T-cell (primary cell): Measurements from ENCODE around the gene RGS3. TPM values are rescaled to one million over a fixed set of nuclear protein-coding genes. Genes with fewer than 3 reads are reported as not detected.

Source experiments
- ATAC-seq, 4 experiments: fragments of 200-7000 bp in 3 of 4; fragments of 150-1000 bp in 1 of 4; cut with Tn5 transposase; replicated peaks in 1 of 4; 1 replicate in 3 of 4; 2 replicates in 1 of 4; pipeline ENCODE4 v1.10.0; 2021; ENCODE audit warnings: moderate library complexity in 3 of 4, mild to moderate bottlenecking in 2 of 4, moderate number of reproducible peaks in 1 of 4
- CTCF ChIA-PET, 2 donors: fragments of 300-600 bp; sonication (Branson Sonifier 250); formaldehyde crosslinking; loops; one replicate each; lab custom pipeline; 2022; ENCODE audit warnings: antibody characterized with exemption in 2 of 2; lab: Charles Lee
- POLR2A ChIA-PET, 2 donors: fragments of 300-600 bp; sonication (Branson Sonifier 250); formaldehyde crosslinking; loops; one replicate each; lab custom pipeline; 2022; ENCODE audit warnings: antibody characterized with exemption in 2 of 2; lab: Charles Lee
- DNase-seq, 35 experiments: peaks; one replicate each; pipeline versions ENCODE4 v3.0.0 to v3.0.0-alpha.2; 2013 to 2023
- H3K27ac ChIP-seq: one replicate; pipeline ENCODE4 v1.5.1; 2013; ENCODE audit warnings: low read length
- H3K27me3 ChIP-seq, 2 experiments: replicated peaks in 1 of 2; 1 replicate in 1 of 2; 2 replicates in 1 of 2; pipeline versions ENCODE4 v1.6.1 to v1.7.0; 2013; ENCODE audit warnings: low read length in 1 of 2, mixed read lengths in 1 of 2; ENCODE audit not compliant: control insufficient read depth in 2 of 2, insufficient read depth in 2 of 2; ENCODE audit errors: extremely low read depth in 1 of 2
- H3K36me3 ChIP-seq, 2 donors: 1 replicate in 1 of 2; 2 replicates in 1 of 2; pipeline versions ENCODE4 v1.6.1 to v1.7.0; 2013; ENCODE audit warnings: low read length in 1 of 2; ENCODE audit not compliant: control insufficient read depth in 2 of 2, insufficient read depth in 1 of 2; ENCODE audit errors: extremely low read depth in 1 of 2
- H3K4me1 ChIP-seq, 2 experiments: 1 replicate in 1 of 2; 2 replicates in 1 of 2; pipeline versions ENCODE4 v1.6.1 to v1.7.0; 2013; ENCODE audit warnings: low read length in 2 of 2, mixed read lengths in 1 of 2; ENCODE audit not compliant: insufficient read depth in 2 of 2, control insufficient read depth in 1 of 2; ENCODE audit errors: extremely low read depth in 1 of 2
- H3K4me3 ChIP-seq, 2 donors: 1 replicate in 1 of 2; 2 replicates in 1 of 2; pipeline versions ENCODE4 v1.5.1 to v1.7.0; 2013; ENCODE audit warnings: mild to moderate bottlenecking in 2 of 2, low read length in 1 of 2, moderate library complexity in 1 of 2; ENCODE audit not compliant: control insufficient read depth in 1 of 2; ENCODE audit errors: extremely low read depth in 1 of 2
- H3K9me3 ChIP-seq: 2 replicates; pipeline ENCODE4 v1.7.0; 2013
- H3K27ac Mint-ChIP-seq, 2 donors: one replicate each; pipeline ENCODE4 v1.8.0; 2020 to 2021; ENCODE audit warnings: mild to moderate bottlenecking in 2 of 2, mixed read lengths in 2 of 2
- H3K27me3 Mint-ChIP-seq, 2 donors: one replicate each; pipeline ENCODE4 v1.8.0; 2021 to 2022; ENCODE audit warnings: mixed read lengths in 2 of 2
- H3K36me3 Mint-ChIP-seq: one replicate; pipeline ENCODE4 v1.8.0; 2021; ENCODE audit warnings: mixed read lengths
- H3K4me1 Mint-ChIP-seq, 3 donors: one replicate each; pipeline ENCODE4 v1.8.0; 2020 to 2022; ENCODE audit warnings: mixed read lengths in 3 of 3, mild to moderate bottlenecking in 1 of 3
- H3K4me3 Mint-ChIP-seq, 3 donors: one replicate each; pipeline ENCODE4 v1.8.0; 2020 to 2022; ENCODE audit warnings: mild to moderate bottlenecking in 3 of 3, mixed read lengths in 3 of 3, moderate library complexity in 3 of 3
- H3K9me3 Mint-ChIP-seq, 3 donors: one replicate each; pipeline ENCODE4 v1.8.0; 2020 to 2022; ENCODE audit warnings: mixed read lengths in 3 of 3
- WGBS: methylation state at CpG from one replicate; pipeline ENCODE4 v1.1.5; 2013; ENCODE audit warnings: missing lambda C conversion rate; ENCODE audit not compliant: insufficient coverage; 5-methylcytosine and 5-hydroxymethylcytosine counted together
- total RNA-seq, 35 experiments: library from RNA in 6 of 35; stranded (reverse) in 6 of 35; fragments of 120-200 nt in 1 of 35; gene quantifications; one replicate each; pipeline versions ENCODE4 v1.2.1 to v1.2.4 and lab custom pipeline; 2013 to 2026

The RGS3 gene
- total RNA-seq, 5 donors from 2014 or later (not counting 1 experiment from before 2014, with no cell fraction given), result 15.9 to 36.5 (median 24.9) TPM

DNA sequence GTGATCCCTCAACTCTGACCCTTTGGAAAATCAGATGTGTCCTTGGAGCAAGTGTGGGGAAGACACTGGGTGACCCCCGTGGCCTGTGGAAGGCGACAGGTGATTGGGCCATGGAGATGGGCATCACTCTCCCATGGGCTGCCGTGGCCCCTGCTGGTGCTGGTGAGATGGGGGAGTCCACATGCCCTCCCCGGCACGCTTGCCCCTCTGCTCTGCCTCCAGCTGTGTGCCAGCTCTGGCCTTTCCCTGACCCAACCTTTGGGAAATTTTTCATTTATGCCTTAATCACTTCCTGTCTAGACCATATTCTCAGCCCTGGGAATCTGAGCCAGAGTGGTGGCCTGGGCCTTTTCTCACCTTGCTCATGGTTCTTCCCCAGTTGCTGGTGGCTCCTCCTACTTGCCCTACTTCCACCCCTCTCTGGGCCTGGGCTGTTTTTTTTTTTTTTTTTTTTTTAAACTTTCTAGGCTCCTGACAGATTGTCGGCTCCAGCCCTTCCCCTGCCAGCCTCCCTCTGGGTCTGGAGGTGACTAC, 56.6 kb downstream of the RGS3 start:
- no peaks in the 10 kb centered on the region for H3K9me3 ChIP-seq
- H3K4me1 ChIP-seq, result peaks cover 77 to 90% of the 10 kb centered on the region in 2 experiments
- ChIA-PET CTCF (interaction anchor here in 1 of 2 donors (0.9 to 1.1 kb wide), 3 partner anchors 8 to 74 kb away, joined by 3 read pairs; no protein-coding TSS in a partner anchor), POLR2A (interaction anchor here (0.5 to 1.3 kb wide), 3 partner anchors 58 to 152 kb away, joined by 4 to 14 read pairs (median 13); no protein-coding TSS in a partner anchor)
- no peaks in the 10 kb centered on the region for H3K36me3 Mint-ChIP-seq
- H3K27me3 ChIP-seq, result no peaks in the 10 kb centered on the region
- H3K27ac ChIP-seq, result peak overlapping the region; percentile 92
- DNase-seq (peak in 34 of 35 experiments; percentile 23 to 86 (median 52)), ATAC-seq (peak; percentile 18 to 68 (median 25))
- H3K4me3 Mint-ChIP-seq, result peak overlapping the region; percentile 83 to 89 (median 84)
- H3K27me3 Mint-ChIP-seq, result no peaks in the 10 kb centered on the region
- 33% methylated on average over 3 of the region's 6 CpGs for WGBS
- H3K4me1 Mint-ChIP-seq, result peaks cover 92 to 96% (median 95%) of the 10 kb centered on the region in 3 donors
- H3K36me3 ChIP-seq, result peaks cover 0 to 13% of the 10 kb centered on the region in 2 donors
- H3K4me3 ChIP-seq, result peak overlapping the region; percentile 44 to 54
- no peaks in the 10 kb centered on the region for H3K9me3 Mint-ChIP-seq
- H3K27ac Mint-ChIP-seq, result peak overlapping the region; percentile 95 to 99

- Histone ChIP-seq H3K27ac (peak overlapping the region; percentile 42), H3K27me3 (no peaks in the 10 kb centered on the region), H3K4me3 (no peak overlapping the region), H3K36me3 (peaks cover 0 to 27% of the 10 kb centered on the region in 2 donors), H3K9me3 (no peaks in the 10 kb centered on the region), H3K4me1 (peaks cover 70 to 94% of the 10 kb centered on the region in 2 experiments)
- Mint-ChIP-seq H3K27ac (peak overlapping the region; percentile 86 to 92), H3K36me3 (peaks cover 6% of the 10 kb centered on the region), H3K4me1 (peaks cover 93 to 98% (median 96%) of the 10 kb centered on the region in 3 donors), H3K4me3 (peak overlapping the region; percentile 56 to 70 (median 63)), H3K9me3 (no peaks in the 10 kb centered on the region), H3K27me3 (no peaks in the 10 kb centered on the region)
- no peak for DNase-seq
- no CpG with 5 or more reads among the region's 2 CpGs for WGBS
- no peak for ATAC-seq
- POLR2A ChIA-PET, result interaction anchor here in 1 of 2 donors (0.6 kb wide), 1 partner anchor 53 kb away, joined by 12 read pairs; no protein-coding TSS in a partner anchor
- CTCF ChIA-PET, result no interaction called here
These were observed 58.2 kb downstream of the RGS3 start for GRCh38 chr9:113521693-113522255.

DNA sequence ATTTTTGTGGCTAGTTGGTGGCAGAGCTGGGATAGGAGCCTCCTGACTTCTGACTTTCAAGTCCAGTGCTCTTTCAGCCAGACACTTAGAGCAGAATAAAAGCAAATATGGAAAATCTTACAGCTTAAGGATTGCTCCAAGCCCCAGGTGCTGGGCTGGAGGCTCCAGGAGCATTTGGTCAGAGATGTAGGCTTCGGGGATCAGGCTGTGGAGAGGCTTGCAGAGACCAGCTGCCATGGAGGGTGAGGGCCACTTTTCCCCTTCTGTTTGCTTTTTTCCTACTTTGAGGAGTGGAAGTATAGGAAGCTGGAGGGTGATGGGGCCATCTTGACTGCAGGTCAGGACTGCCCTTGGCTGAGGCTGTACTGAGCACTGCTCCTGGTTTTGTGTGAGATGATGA, 58.9 kb downstream of the RGS3 start:
- H3K9me3 Mint-ChIP-seq, result no peaks in the 10 kb centered on the region
- WGBS, result 75% methylated on average over 1 of the region's 1 CpG
- H3K27ac Mint-ChIP-seq, result peak overlapping the region; percentile 86 to 92
- Histone ChIP-seq H3K27ac (peak overlapping the region; percentile 63), H3K4me3 (peak overlapping the region in 1 of 2 donors; percentile 32), H3K4me1 (peaks cover 67 to 92% of the 10 kb centered on the region in 2 experiments), H3K36me3 (peaks cover 0 to 28% of the 10 kb centered on the region in 2 donors), H3K9me3 (no peaks in the 10 kb centered on the region), H3K27me3 (no peaks in the 10 kb centered on the region)
- H3K36me3 Mint-ChIP-seq, result peaks cover 12% of the 10 kb centered on the region
- ChIA-PET CTCF (no interaction called here), POLR2A (interaction anchor here in 1 of 2 donors (0.6 kb wide), 1 partner anchor 54 kb away, joined by 12 read pairs; no protein-coding TSS in a partner anchor)
- peak overlapping the region; percentile 56 to 70 (median 63) for H3K4me3 Mint-ChIP-seq
- no peaks in the 10 kb centered on the region for H3K27me3 Mint-ChIP-seq
- peaks cover 93 to 98% (median 96%) of the 10 kb centered on the region in 3 donors for H3K4me1 Mint-ChIP-seq
- DNase-seq, result no peak
- no peak for ATAC-seq

DNA sequence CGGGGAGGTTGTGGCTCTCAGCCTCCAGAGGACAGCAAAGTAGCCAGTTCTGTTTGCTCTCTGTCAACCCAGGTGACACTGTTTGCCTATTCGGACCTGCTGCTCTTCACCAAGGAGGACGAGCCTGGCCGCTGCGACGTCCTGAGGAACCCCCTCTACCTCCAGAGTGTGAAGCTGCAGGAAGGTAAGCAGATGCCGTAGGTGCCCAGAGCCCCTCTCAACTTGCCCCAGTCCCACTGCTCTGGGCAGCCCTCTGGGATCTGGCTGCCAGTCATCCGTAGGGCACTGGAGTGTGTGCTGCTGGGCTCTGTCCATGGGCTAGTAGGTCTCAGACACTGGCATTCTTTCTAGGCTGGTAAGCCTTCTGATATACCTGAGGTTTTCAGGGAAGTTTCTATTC, 59.3 kb downstream of the RGS3 start:
- H3K36me3 ChIP-seq, result peaks cover 0 to 32% of the 10 kb centered on the region in 2 donors
- peaks cover 15% of the 10 kb centered on the region for H3K36me3 Mint-ChIP-seq
- 84% methylated on average over 6 of the region's 8 CpGs for WGBS
- H3K4me3 ChIP-seq, result peak overlapping the region in 1 of 2 donors; percentile 32
- no peak for DNase-seq
- no peaks in the 10 kb centered on the region for H3K27me3 ChIP-seq
- no peaks in the 10 kb centered on the region for H3K9me3 ChIP-seq
- peak overlapping the region; percentile 86 to 92 for H3K27ac Mint-ChIP-seq
- no peaks in the 10 kb centered on the region for H3K9me3 Mint-ChIP-seq
- H3K4me3 Mint-ChIP-seq, result peak overlapping the region; percentile 63 to 70 (median 63)
- no peak for ATAC-seq
- H3K4me1 Mint-ChIP-seq, result peaks cover 93 to 98% (median 95%) of the 10 kb centered on the region in 3 donors
- ChIA-PET CTCF (no interaction called here), POLR2A (interaction anchor here in 1 of 2 donors (0.6 kb wide), 1 partner anchor 53 kb away, joined by 4 read pairs; no protein-coding TSS in a partner anchor)
- H3K4me1 ChIP-seq, result peaks cover 63 to 87% of the 10 kb centered on the region in 2 experiments
- H3K27ac ChIP-seq, result peak overlapping the region; percentile 63
- no peaks in the 10 kb centered on the region for H3K27me3 Mint-ChIP-seq

GRCh38 chr9:113523421-113524141, 60.1 kb downstream of the RGS3 start:
- peak overlapping the region; percentile 86 to 92 for H3K27ac Mint-ChIP-seq
- Histone ChIP-seq H3K4me3 (peak overlapping the region; percentile 32 to 58), H3K4me1 (peaks cover 55 to 80% of the 10 kb centered on the region in 2 experiments), H3K9me3 (no peaks in the 10 kb centered on the region), H3K36me3 (peaks cover 0 to 39% of the 10 kb centered on the region in 2 donors), H3K27me3 (no peaks in the 10 kb centered on the region), H3K27ac (peak overlapping the region; percentile 63)
- CTCF ChIA-PET, result interaction anchor here (0.9 kb wide), 2 partner anchors 56 to 249 kb away, joined by 4 read pairs; partner anchors contain the start of gene CDC26 (in 1 of the 2)
- H3K27me3 Mint-ChIP-seq, result no peaks in the 10 kb centered on the region
- POLR2A ChIA-PET, result interaction anchor here (0.6 to 0.7 kb wide), 4 partner anchors 53 to 699 kb away, joined by 3 to 4 read pairs (median 4); no protein-coding TSS in a partner anchor
- H3K36me3 Mint-ChIP-seq, result peaks cover 21% of the 10 kb centered on the region
- DNase-seq (peak in 33 of 35 experiments; percentile 11 to 74 (median 33)), ATAC-seq (peak; percentile 47 to 59 (median 48))
- no peaks in the 10 kb centered on the region for H3K9me3 Mint-ChIP-seq
- WGBS, result 18% methylated on average over 6 of the region's 19 CpGs
- H3K4me3 Mint-ChIP-seq, result peak overlapping the region; percentile 63 to 70 (median 63)
- H3K4me1 Mint-ChIP-seq, result peaks cover 87 to 92% (median 90%) of the 10 kb centered on the region in 3 donors
